Thymus (tissue), 11 donors: ENCODE data around the gene PMFBP1. TPM values are rescaled to one million over a fixed set of nuclear protein-coding genes. Genes with fewer than 3 reads are reported as not detected.

ENCODE experiments used
- DNase-seq, 9 donors: peaks; one replicate each; pipeline ENCODE4 v3.0.0-alpha.2; 2013; ENCODE audit warnings: low spot score in 9 of 9, low read depth in 6 of 9, missing footprints in 1 of 9
- H3K27ac ChIP-seq, 2 donors: one replicate each; pipeline ENCODE4 v1.5.1; 2013; ENCODE audit warnings: control low read depth in 1 of 2, low read depth in 1 of 2, low read length in 1 of 2, mild to moderate bottlenecking in 1 of 2, moderate library complexity in 1 of 2
- H3K27me3 ChIP-seq, 2 donors: one replicate each; pipeline ENCODE4 v1.5.1; 2013; ENCODE audit warnings: low read length in 1 of 2; ENCODE audit not compliant: control insufficient read depth in 2 of 2, insufficient read depth in 1 of 2
- H3K36me3 ChIP-seq, 2 donors: one replicate each; pipeline ENCODE4 v1.5.1; 2013; ENCODE audit warnings: low read length in 1 of 2, mild to moderate bottlenecking in 1 of 2, moderate library complexity in 1 of 2; ENCODE audit not compliant: control insufficient read depth in 2 of 2, insufficient read depth in 2 of 2
- H3K4me1 ChIP-seq, 2 donors: one replicate each; pipeline ENCODE4 v1.5.1; 2013; ENCODE audit warnings: low read length in 2 of 2; ENCODE audit not compliant: control insufficient read depth in 2 of 2, insufficient read depth in 2 of 2
- H3K4me3 ChIP-seq, 2 donors: one replicate each; pipeline ENCODE4 v1.5.1; 2013; ENCODE audit warnings: low read length in 2 of 2, control low read depth in 1 of 2, mild to moderate bottlenecking in 1 of 2
- H3K9me3 ChIP-seq, 2 donors: one replicate each; pipeline ENCODE4 v1.5.1; 2013; ENCODE audit warnings: low read length in 1 of 2, mild to moderate bottlenecking in 1 of 2; ENCODE audit not compliant: control insufficient read depth in 2 of 2, insufficient read depth in 1 of 2
- WGBS: extraction: QIAGEN DNeasy Blood & Tissue Kit; methylation state at CpG from one replicate; pipeline ENCODE4 v1.1.7; 2013; 5-methylcytosine and 5-hydroxymethylcytosine counted together
- polyA plus RNA-seq: library from polyadenylated mRNA; stranded (reverse); fragments of 200-250 nt; gene quantifications from one replicate; pipeline ENCODE4 v1.2.3, GENCODE V29; 2013
- total RNA-seq: library from RNA; stranded (reverse); fragments of 120-200 nt; gene quantifications from one replicate; pipeline ENCODE4 v1.2.4, GENCODE V29; 2013
- donor health status: healthy.

The PMFBP1 gene
- total and polyA plus RNA-seq, 2 donors: 1.8 to 2.1 TPM

DNA sequence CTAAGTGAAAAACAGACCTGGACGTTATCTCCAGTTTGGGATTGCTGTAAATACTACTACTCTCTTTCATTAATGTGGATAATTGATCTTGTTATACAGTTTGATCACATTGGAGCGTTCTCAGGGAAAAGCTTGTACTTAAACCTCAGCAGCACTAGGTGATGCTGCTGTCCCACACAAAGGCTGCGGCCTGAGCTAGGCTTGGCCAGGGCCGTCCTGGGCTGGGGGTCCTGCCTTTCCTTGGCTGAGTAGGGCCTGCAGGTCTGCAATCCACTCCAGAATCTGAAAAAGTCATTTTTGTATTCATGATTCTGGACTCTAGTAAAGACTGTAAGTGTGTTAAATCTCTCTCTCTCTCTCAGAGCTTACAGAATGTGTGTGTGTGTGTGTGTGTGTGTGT lies 23.7 kb upstream of the PMFBP1 start:
- WGBS: 98% methylated on average over 4 of the region's 4 CpGs

DNA sequence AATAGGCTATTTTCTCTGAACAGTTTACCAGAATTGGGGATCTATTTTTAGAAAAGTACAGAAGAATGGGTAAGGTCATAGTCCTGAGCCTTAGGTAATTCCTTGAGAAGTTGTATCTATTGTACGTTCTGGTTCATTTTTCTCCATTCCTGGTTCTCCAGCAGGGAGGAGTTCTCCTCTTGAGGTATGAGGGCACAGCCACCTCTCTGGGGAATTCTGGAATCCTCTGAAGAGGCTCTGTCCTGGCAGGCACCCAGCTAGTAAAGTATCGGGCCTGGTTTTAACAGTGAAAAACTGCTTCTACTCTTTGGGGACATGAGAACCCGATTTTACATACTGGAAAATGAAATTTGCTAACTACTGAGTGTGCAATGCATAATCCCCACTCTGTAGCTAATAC lies 19.6 kb upstream of the PMFBP1 start:
- 97% methylated on average over 3 of the region's 3 CpGs for WGBS
- Histone ChIP-seq H3K4me3 (no peak overlapping the region), H3K27ac (no peak overlapping the region), H3K4me1 (no peaks in the 10 kb centered on the region), H3K27me3 (no peaks in the 10 kb centered on the region), H3K36me3 (no peaks in the 10 kb centered on the region), H3K9me3 (no peaks in the 10 kb centered on the region)
- DNase-seq: no peak

More for the DNA sequence above, 23.7 kb upstream of the PMFBP1 start:
- Histone ChIP-seq H3K27ac (no peak overlapping the region), H3K4me1 (no peaks in the 10 kb centered on the region), H3K36me3 (no peaks in the 10 kb centered on the region), H3K27me3 (no peaks in the 10 kb centered on the region), H3K4me3 (no peak overlapping the region), H3K9me3 (no peaks in the 10 kb centered on the region)
- no peak for DNase-seq

DNA sequence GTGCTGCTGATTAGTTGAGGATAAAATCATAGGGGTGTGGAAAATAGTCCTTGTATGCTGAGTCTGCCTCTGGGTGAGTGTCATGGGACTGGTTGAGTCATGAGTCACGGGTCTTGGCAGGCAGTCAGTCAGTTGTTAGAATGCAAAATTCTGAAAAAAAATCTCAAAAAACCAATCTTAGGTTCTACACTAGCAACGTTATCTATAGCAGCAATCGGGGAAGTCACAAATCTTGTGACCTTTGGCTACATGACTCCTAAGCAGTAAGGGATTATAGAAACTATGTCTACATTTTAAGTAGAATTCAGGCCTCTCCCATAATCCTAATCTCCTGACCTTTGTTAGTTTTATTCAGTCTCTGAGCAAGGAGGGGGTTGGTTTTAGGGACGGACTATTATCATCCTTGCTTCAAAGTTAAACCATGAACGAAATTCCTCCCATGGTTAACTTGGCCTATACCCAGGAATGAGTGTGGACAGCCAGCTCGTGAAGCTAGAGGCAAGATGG lies 18.0 kb upstream of the PMFBP1 start:
- H3K36me3 ChIP-seq: no peaks in the 10 kb centered on the region
- no peak overlapping the region for H3K27ac ChIP-seq
- no peaks in the 10 kb centered on the region for H3K27me3 ChIP-seq
- H3K9me3 ChIP-seq: no peaks in the 10 kb centered on the region
- DNase-seq: no peak
- no peak overlapping the region for H3K4me3 ChIP-seq
- no peaks in the 10 kb centered on the region for H3K4me1 ChIP-seq
- 94% methylated on average over 6 of the region's 6 CpGs for WGBS

DNA sequence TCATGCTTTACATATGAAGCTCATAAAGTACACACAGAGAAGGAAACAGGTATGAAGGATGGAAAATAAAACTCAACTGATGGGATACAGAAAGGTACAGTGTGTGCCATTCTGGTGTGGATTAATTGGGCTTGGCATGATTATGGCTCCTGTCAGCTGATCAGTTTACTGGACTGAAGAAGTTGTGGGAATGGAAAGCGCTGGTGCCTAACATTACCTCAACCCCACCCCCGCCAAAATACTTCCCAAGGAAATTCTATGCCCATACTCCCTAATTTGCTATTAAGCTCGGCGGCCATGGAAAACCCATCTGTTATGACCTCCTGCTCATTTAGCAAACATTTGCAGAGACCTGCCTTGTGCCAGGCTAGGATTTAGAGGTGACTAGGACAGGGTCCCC lies 16.6 kb upstream of the PMFBP1 start:
- no peaks in the 10 kb centered on the region for H3K9me3 ChIP-seq
- H3K4me3 ChIP-seq: no peak overlapping the region
- no peaks in the 10 kb centered on the region for H3K36me3 ChIP-seq
- 98% methylated on average over 4 of the region's 4 CpGs for WGBS
- no peak overlapping the region for H3K27ac ChIP-seq
- no peaks in the 10 kb centered on the region for H3K4me1 ChIP-seq
- no peak for DNase-seq
- H3K27me3 ChIP-seq: no peaks in the 10 kb centered on the region

DNA sequence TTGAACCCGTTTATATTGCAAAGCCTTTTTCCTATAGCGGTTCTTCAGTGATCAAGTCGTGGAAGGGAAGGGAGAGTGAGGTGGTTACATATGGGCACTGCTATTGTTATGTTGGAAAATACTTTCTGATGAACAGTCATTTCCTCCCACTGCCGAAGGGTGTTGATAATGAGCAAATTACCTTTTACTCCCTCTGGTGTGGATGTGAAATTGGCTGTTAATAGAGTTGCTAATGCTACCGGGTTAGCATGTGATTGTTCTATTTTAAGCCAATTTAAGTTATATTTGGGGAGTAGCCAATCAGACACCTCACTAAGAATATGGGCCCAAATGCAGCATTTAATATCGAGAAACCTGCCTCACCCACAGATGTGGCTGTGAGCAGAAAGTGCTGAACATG lies 15.6 kb upstream of the PMFBP1 start:
- DNase-seq: no peak
- no peaks in the 10 kb centered on the region for H3K4me1 ChIP-seq
- no peaks in the 10 kb centered on the region for H3K36me3 ChIP-seq
- no peak overlapping the region for H3K27ac ChIP-seq
- no peaks in the 10 kb centered on the region for H3K9me3 ChIP-seq
- WGBS: 79% methylated on average over 6 of the region's 6 CpGs
- H3K4me3 ChIP-seq: no peak overlapping the region
- H3K27me3 ChIP-seq: no peaks in the 10 kb centered on the region

DNA sequence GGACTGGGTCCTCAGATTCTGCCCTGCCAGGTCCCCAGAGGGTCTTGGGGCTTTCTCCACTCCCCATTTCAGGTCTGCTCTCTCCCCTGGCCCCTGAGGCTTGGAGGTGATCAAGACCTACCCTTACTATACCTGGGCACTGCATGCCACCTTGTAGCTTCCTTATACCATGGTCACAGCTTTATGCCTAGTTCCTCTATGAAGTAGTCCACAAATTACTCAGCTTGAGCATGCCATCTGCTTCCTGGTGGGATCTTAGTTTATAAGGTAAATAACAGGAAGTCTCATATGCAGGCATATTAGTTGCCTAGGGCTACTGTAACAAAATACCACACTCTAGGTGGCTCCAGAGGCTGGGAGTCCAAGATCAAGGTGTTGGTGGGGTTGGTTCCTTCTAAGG lies 11.0 kb upstream of the PMFBP1 start:
- Histone ChIP-seq H3K4me3 (no peak overlapping the region), H3K9me3 (no peaks in the 10 kb centered on the region), H3K4me1 (no peaks in the 10 kb centered on the region), H3K27me3 (no peaks in the 10 kb centered on the region), H3K27ac (no peak overlapping the region), H3K36me3 (no peaks in the 10 kb centered on the region)
- no peak for DNase-seq

DNA sequence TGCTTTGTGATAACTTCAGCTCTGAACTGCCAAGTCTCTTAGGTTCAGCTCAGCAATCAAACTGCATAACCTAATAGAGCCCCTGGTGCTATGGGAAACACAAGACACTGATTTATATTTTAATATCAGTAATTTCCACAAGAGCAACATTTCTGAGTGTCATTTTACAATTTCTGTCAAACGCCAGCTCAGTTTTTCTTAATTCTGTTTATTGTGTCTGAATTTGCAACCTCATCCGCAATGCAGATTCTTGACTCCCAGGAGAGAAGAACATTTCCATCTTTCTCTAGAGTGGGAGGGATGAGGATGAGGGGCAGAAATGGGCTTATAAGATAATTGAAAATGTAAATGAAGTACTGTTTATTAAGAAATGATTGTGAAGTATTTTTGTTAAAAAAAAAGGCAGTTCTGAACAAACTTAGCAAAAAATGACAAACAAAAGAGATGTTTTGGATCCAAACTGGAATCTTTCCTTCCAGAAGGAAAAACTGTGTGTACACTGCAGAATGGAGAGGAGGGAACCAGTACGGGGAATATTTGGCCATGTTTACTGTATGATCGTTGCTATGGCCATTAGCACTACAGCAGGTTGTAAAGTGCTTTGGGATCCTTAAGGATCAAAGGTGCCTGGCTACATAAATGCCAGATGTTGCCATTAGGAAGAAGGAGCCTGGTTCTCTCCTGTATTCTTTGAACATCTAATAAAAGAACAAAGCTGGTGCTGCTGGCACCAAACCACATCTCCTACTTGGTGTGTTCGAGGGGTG lies 7.4 kb upstream of the PMFBP1 start:
- Histone ChIP-seq H3K27ac (no peak overlapping the region), H3K4me1 (no peaks in the 10 kb centered on the region), H3K36me3 (no peaks in the 10 kb centered on the region), H3K4me3 (no peak overlapping the region), H3K9me3 (no peaks in the 10 kb centered on the region), H3K27me3 (no peaks in the 10 kb centered on the region)
- no peak for DNase-seq
- WGBS: 81% methylated on average over 5 of the region's 5 CpGs

DNA sequence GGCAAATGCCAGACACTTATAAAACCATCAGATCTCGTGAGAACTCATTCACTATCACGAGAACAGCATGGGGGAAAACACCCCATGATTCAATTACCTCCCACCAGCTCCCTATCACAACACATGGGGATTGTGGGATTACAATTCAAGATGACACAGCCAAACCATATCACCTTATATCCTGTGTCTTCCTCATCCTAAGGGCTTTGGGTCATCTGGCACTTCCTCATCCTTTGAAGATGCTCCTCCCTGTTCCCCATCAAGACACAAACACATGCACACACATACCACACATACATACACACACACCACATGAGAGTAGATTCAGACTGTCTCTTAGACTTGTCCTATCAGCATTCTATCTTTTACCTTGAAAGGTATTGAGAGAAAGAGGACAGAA lies 2.8 kb upstream of the PMFBP1 start:
- H3K36me3 ChIP-seq: no peaks in the 10 kb centered on the region
- 99% methylated on average over 2 of the region's 2 CpGs for WGBS
- no peak for DNase-seq

DNA sequence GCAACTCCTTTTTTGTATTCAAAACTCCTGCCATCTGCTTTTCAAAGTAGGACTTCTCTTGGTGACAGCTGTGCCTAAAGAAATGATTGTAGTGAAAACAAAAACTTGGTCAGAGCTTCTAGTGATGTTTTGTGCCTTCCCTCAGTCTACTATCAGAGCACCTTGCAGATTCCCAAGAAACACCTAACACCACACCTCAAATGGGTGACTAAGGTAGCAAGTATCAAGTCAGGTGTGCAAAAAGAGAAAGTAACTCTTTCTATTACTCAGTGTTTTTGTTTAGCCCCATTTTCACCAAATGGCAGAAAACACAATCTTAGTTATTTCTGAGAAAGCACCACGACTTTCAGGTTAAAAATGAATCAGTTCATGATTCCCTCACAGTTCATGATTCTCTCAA lies 2.0 kb upstream of the PMFBP1 start:
- DNase-seq: no peak
- H3K4me1 ChIP-seq: no peaks in the 10 kb centered on the region
- H3K36me3 ChIP-seq: no peaks in the 10 kb centered on the region
- WGBS: 90% methylated on average over 1 of the region's 1 CpG
- no peak overlapping the region for H3K27ac ChIP-seq
- H3K9me3 ChIP-seq: no peaks in the 10 kb centered on the region
- H3K27me3 ChIP-seq: no peaks in the 10 kb centered on the region
- H3K4me3 ChIP-seq: no peak overlapping the region

More for the DNA sequence above, 2.8 kb upstream of the PMFBP1 start:
- Histone ChIP-seq H3K4me3 (no peak overlapping the region), H3K9me3 (no peaks in the 10 kb centered on the region), H3K27me3 (no peaks in the 10 kb centered on the region), H3K4me1 (no peaks in the 10 kb centered on the region), H3K27ac (no peak overlapping the region)
